ENCODE data around the gene PDE4D.
A peak's percentile ranks its signal among the peaks of the same experiment; 100 is the strongest.

Gene PDE4D

GRCh38 chr5:59126016-59126707 lies 767.4 kb downstream of the PDE4D start:
- DNase-seq = no peak

- DNase-seq = peak in 1 of 2 experiments; percentile 3
These were observed 768.2 kb downstream of the PDE4D start for GRCh38 chr5:59125011-59125961.

GRCh38 chr5:59123595-59124561 lies 769.6 kb downstream of the PDE4D start:
- DNase-seq = no peak

GRCh38 chr5:59119480-59119879 lies 774.0 kb downstream of the PDE4D start:
- no peak for DNase-seq

GRCh38 chr5:59117320-59117719 lies 776.2 kb downstream of the PDE4D start:
- DNase-seq = no peak

GRCh38 chr5:59116231-59116865 lies 777.2 kb downstream of the PDE4D start:
- no peak for DNase-seq

- no peak for DNase-seq
These were observed 778.2 kb downstream of the PDE4D start for GRCh38 chr5:59115345-59115744.

- no peak for DNase-seq
These were observed 784.1 kb downstream of the PDE4D start for GRCh38 chr5:59109383-59109782.

- DNase-seq = no peak
These were observed 785.8 kb downstream of the PDE4D start for GRCh38 chr5:59107692-59108091.

GRCh38 chr5:59104400-59105127 lies 789.0 kb downstream of the PDE4D start:
- DNase-seq = no peak

GRCh38 chr5:59103303-59103702 lies 790.2 kb downstream of the PDE4D start:
- DNase-seq = no peak

GRCh38 chr5:59102437-59102836 lies 791.1 kb downstream of the PDE4D start:
- no peak for DNase-seq

GRCh38 chr5:59100875-59101274 lies 792.7 kb downstream of the PDE4D start:
- DNase-seq = no peak

GRCh38 chr5:59099995-59100345 lies 793.6 kb downstream of the PDE4D start:
- no peak for DNase-seq

GRCh38 chr5:59099270-59099994 lies 794.1 kb downstream of the PDE4D start:
- no peak for DNase-seq

- no peak for DNase-seq
These were observed 794.8 kb downstream of the PDE4D start for GRCh38 chr5:59098743-59099142.

GRCh38 chr5:59097712-59098111 lies 795.8 kb downstream of the PDE4D start:
- DNase-seq = no peak

GRCh38 chr5:59097116-59097515 lies 796.4 kb downstream of the PDE4D start:
- DNase-seq = no peak

GRCh38 chr5:59095480-59095879 lies 798.0 kb downstream of the PDE4D start:
- DNase-seq = no peak

- DNase-seq = no peak
These were observed 798.7 kb downstream of the PDE4D start for GRCh38 chr5:59094864-59095263.

GRCh38 chr5:59093329-59093728 lies 800.2 kb downstream of the PDE4D start:
- no peak for DNase-seq
